Mesendoderm (in vitro differentiated cells): ENCODE results near the gene SSB.
"Not testable (repeated sequence)": the region's sequence is repeated elsewhere in the genome, so short reads cannot be mapped to it uniquely, and the experiment has no call there.

Experiments used
- DNase-seq: peaks from one replicate; pipeline ENCODE4 v3.0.0; 2013
- H2AK5ac ChIP-seq: 2 replicates; pipeline ENCODE4 v1.6.1; 2013; ENCODE audit warnings: low read length, inconsistent platforms
- H2BK120ac ChIP-seq: 2 replicates; pipeline ENCODE4 v1.6.1; 2013; ENCODE audit warnings: low read depth, mild to moderate bottlenecking, low read length, moderate library complexity, mixed read lengths
- H2BK15ac ChIP-seq: replicated peaks from 2 replicates; pipeline ENCODE4 v1.6.1; 2013; ENCODE audit warnings: low read depth, mild to moderate bottlenecking, moderate library complexity
- H2BK5ac ChIP-seq: 2 replicates; pipeline ENCODE4 v1.6.1; 2013; ENCODE audit warnings: low read length, inconsistent platforms
- H3K18ac ChIP-seq: 2 replicates; pipeline ENCODE4 v1.6.1; 2013; ENCODE audit warnings: mild to moderate bottlenecking, low read length, mixed read lengths
- H3K23ac ChIP-seq: one replicate; pipeline ENCODE4 v1.6.1; 2013; ENCODE audit warnings: low read length
- H3K27ac ChIP-seq: 2 replicates; pipeline ENCODE4 v1.5.1; 2013; ENCODE audit warnings: low read depth, mild to moderate bottlenecking, inconsistent platforms, low read length, moderate library complexity
- H3K27me3 ChIP-seq: 2 replicates; pipeline ENCODE4 v1.6.1; 2013; ENCODE audit warnings: low read length, control low read depth, mild to moderate bottlenecking, inconsistent platforms; ENCODE audit not compliant: insufficient read depth, poor library complexity
- H3K36me3 ChIP-seq: 2 replicates; pipeline ENCODE4 v1.6.1; 2013; ENCODE audit warnings: low read length, inconsistent platforms; ENCODE audit not compliant: control insufficient read depth, insufficient read depth
- H3K4ac ChIP-seq: one replicate; pipeline ENCODE4 v1.6.1; 2013; ENCODE audit warnings: low read depth, mild to moderate bottlenecking, low read length, moderate library complexity
- H3K4me1 ChIP-seq: 2 replicates; pipeline ENCODE4 v1.6.1; 2013; ENCODE audit warnings: low read depth, low read length, inconsistent platforms; ENCODE audit not compliant: control insufficient read depth
- H3K4me2 ChIP-seq: 2 replicates; pipeline ENCODE4 v1.6.1; 2013; ENCODE audit warnings: low read length
- H3K4me3 ChIP-seq: 2 replicates; pipeline ENCODE4 v1.5.1; 2013; ENCODE audit warnings: mild to moderate bottlenecking, low read length
- H3K56ac ChIP-seq: one replicate; pipeline ENCODE4 v1.6.1; 2013; ENCODE audit warnings: low read length
- H3K79me1 ChIP-seq: 2 replicates; pipeline ENCODE4 v1.6.1; 2013; ENCODE audit warnings: low read length, inconsistent platforms
- H3K79me2 ChIP-seq: 2 replicates; pipeline ENCODE4 v1.6.1; 2013; ENCODE audit warnings: mild to moderate bottlenecking, low read length; ENCODE audit not compliant: control insufficient read depth, insufficient read depth
- H3K9ac ChIP-seq: 2 replicates; pipeline ENCODE4 v1.6.1; 2013; ENCODE audit warnings: low read length, inconsistent platforms
- H4K5ac ChIP-seq: one replicate; pipeline ENCODE4 v1.6.1; 2013; ENCODE audit warnings: low read length
- H4K8ac ChIP-seq: one replicate; pipeline ENCODE4 v1.6.1; 2013; ENCODE audit warnings: low read depth, mild to moderate bottlenecking, control low read depth, low read length, moderate library complexity
- WGBS: extraction: QIAGEN DNeasy Blood & Tissue Kit; methylation state at CpG from one replicate; pipeline ENCODE4 v1.1.7; 2013; ENCODE audit warnings: low lambda C conversion rate, missing lambda C conversion rate; ENCODE audit not compliant: insufficient coverage; ENCODE audit errors: extremely low coverage; 5-methylcytosine and 5-hydroxymethylcytosine counted together

SSB gene

DNA sequence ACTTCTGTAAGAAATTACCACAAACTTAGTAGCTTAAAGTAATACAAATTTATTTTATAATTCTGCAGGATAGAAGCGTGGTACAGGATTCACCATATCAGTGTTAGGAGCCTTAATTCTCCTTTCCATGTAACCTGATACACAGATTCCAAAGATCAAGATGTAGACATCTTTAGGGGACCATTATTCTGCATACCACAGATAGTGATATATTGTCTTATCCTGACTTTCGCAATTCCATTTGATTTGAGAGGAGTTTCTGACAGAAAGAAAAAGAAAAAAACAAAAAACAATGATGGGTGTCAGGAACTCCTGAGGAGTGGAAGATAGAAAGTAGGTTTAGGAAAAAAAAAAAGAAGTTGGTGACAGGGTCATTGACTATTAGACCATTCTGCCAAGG, 40.9 kb upstream of the SSB start:
- H2BK120ac ChIP-seq = no peak overlapping the region

DNA sequence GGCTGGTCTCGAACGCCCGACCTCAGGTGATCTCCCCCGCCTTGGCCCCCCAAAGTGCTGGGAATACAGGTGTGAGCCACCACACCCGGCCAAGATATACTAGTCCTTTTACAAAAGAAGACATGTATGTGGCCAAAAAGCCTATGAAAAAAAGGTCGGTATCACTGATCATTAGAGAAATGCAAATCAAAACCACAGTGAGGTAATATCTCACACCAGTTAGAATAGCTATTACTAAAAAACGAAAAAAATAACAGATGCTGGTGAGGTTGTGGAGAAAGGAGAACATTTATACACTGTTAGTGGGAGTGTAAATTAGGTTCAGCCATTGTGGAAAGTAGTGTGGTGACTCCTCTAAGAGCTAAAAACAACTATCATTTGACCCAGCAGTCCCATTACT, 38.7 kb upstream of the SSB start:
- no peak overlapping the region for H3K27ac ChIP-seq
- no peak overlapping the region for H3K9ac ChIP-seq
- no peaks in the 10 kb centered on the region for H3K36me3 ChIP-seq
- H3K79me1 ChIP-seq = no peaks in the 10 kb centered on the region
- H3K4me1 ChIP-seq = no peaks in the 10 kb centered on the region
- no peak for DNase-seq
- no peak overlapping the region for H3K23ac ChIP-seq
- WGBS = no CpG with 5 or more reads among the region's 7 CpGs
- no peak overlapping the region for H3K4me2 ChIP-seq
- H2BK5ac ChIP-seq = no peak overlapping the region
- H3K4me3 ChIP-seq = no peak overlapping the region
- no peak overlapping the region for H4K5ac ChIP-seq
- no peaks in the 10 kb centered on the region for H3K27me3 ChIP-seq
- H2BK120ac ChIP-seq = no peak overlapping the region
- H3K79me2 ChIP-seq = no peaks in the 10 kb centered on the region
- no peak overlapping the region for H3K56ac ChIP-seq
- no peak overlapping the region for H2AK5ac ChIP-seq
- no peak overlapping the region for H3K18ac ChIP-seq
- no peak overlapping the region for H2BK15ac ChIP-seq
- no peak overlapping the region for H4K8ac ChIP-seq
- H3K4ac ChIP-seq = no peak overlapping the region

More for the DNA sequence above, 40.9 kb upstream of the SSB start:
- H2BK15ac ChIP-seq = no peak overlapping the region
- no peak overlapping the region for H3K23ac ChIP-seq
- H3K4me3 ChIP-seq = no peak overlapping the region
- H4K5ac ChIP-seq = no peak overlapping the region
- no peak overlapping the region for H3K4ac ChIP-seq
- no peak overlapping the region for H3K4me2 ChIP-seq
- DNase-seq = peak; percentile 39
- no peak overlapping the region for H2AK5ac ChIP-seq
- WGBS = no CpG with 5 or more reads among the region's 2 CpGs
- no peak overlapping the region for H4K8ac ChIP-seq
- H3K4me1 ChIP-seq = no peaks in the 10 kb centered on the region
- no peaks in the 10 kb centered on the region for H3K79me1 ChIP-seq
- no peaks in the 10 kb centered on the region for H3K79me2 ChIP-seq
- no peak overlapping the region for H3K9ac ChIP-seq
- H3K27ac ChIP-seq = no peak overlapping the region
- no peak overlapping the region for H3K56ac ChIP-seq
- H2BK5ac ChIP-seq = no peak overlapping the region
- H3K36me3 ChIP-seq = no peaks in the 10 kb centered on the region
- no peak overlapping the region for H3K18ac ChIP-seq
- no peaks in the 10 kb centered on the region for H3K27me3 ChIP-seq

DNA sequence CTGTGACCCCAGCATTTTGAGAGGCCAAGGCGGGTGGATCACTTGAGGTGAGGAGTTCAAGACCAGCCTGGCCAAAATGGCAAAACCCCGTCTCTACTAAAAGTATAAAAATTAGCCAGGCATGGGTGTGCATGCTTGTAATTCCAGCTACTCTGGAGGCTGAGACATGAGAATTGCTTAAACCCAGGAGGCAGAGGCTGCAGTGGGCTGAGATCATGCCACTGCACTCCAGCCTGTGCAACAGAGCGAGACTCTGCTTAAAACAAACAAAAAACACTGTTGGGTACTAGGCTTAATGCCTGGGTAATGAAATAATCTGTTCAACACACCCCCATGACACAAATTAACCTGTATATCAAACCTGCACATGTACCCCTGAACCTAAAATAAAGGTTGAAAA, 37.9 kb upstream of the SSB start:
- H2BK5ac ChIP-seq, H3K4ac ChIP-seq, H3K79me1 ChIP-seq, H2BK15ac ChIP-seq, H3K36me3 ChIP-seq, H3K4me1 ChIP-seq, H3K27ac ChIP-seq, H2AK5ac ChIP-seq, H3K79me2 ChIP-seq, H3K27me3 ChIP-seq, H4K5ac ChIP-seq, H3K9ac ChIP-seq, H4K8ac ChIP-seq, H2BK120ac ChIP-seq, H3K18ac ChIP-seq, DNase-seq, H3K4me2 ChIP-seq, H3K56ac ChIP-seq, H3K23ac ChIP-seq, H3K4me3 ChIP-seq: not testable (repeated sequence)
- WGBS = no CpG with 5 or more reads among the region's 3 CpGs

DNA sequence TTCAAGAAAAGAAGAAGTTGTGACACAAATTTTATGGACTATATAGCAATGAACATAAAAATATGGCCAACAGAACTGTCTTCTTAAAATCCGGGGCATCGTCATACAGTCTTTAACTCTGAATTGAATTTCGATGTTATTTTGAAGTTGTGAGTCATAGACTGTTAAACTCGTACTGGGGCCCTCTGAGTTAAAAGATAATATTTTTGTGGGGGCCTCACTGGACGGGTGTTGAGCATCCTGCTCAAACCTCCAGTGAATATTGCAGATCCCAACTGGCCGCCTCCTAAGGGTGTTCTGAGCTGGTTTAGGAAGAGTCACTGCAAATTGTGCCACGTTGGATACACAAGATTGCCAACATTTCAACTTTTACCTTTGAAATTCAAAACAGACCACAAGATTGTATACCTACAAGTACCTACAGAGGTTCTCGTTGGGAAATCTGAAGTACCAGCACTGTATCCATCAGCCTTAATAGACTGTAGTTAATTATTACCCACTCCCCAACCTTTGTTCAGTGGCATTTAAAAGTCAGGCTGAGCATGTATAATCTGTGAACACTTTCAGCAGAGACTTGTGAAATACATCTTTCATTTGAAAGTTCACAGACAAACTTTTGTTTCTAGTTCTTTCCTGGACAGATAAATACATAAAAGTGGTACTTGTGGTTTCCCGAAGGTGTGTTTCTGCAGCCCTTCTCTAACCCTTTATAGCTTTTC, 37.3 kb upstream of the SSB start:
- Histone ChIP-seq H3K4ac (no peak overlapping the region), H3K56ac (no peak overlapping the region), H2BK120ac (no peak overlapping the region), H3K4me3 (no peak overlapping the region), H3K27me3 (no peaks in the 10 kb centered on the region), H3K27ac (no peak overlapping the region), H3K79me2 (no peaks in the 10 kb centered on the region), H3K36me3 (no peaks in the 10 kb centered on the region), H3K4me2 (no peak overlapping the region), H2AK5ac (no peak overlapping the region), H3K4me1 (no peaks in the 10 kb centered on the region), H3K9ac (no peak overlapping the region), H2BK5ac (no peak overlapping the region), H3K18ac (no peak overlapping the region), H3K23ac (no peak overlapping the region), H4K8ac (no peak overlapping the region), H2BK15ac (no peak overlapping the region), H4K5ac (no peak overlapping the region), H3K79me1 (no peaks in the 10 kb centered on the region)
- WGBS = no CpG with 5 or more reads among the region's 9 CpGs
- no peak for DNase-seq

DNA sequence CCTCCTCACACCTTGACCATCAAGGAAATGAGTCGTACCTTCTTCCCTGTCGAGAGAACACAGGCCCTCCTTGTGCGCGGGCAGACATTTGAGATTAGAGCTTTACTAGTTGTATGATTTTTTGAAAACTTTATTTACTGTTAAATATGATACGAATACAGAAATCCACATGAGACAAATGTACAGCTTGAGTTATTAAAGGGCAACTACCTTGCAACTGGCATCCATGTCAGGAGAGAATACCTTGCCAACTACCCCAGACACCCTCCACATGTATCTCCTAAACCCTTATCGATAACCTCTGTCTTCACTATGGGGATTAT, 36.7 kb upstream of the SSB start:
- no peak overlapping the region for H4K5ac ChIP-seq
- DNase-seq = no peak
- no peak overlapping the region for H4K8ac ChIP-seq
- H3K4ac ChIP-seq = no peak overlapping the region
- H3K27me3 ChIP-seq = no peaks in the 10 kb centered on the region
- no peak overlapping the region for H3K27ac ChIP-seq
- H3K79me2 ChIP-seq = no peaks in the 10 kb centered on the region
- H3K4me2 ChIP-seq = no peak overlapping the region
- no peak overlapping the region for H2BK15ac ChIP-seq
- H3K4me1 ChIP-seq = no peaks in the 10 kb centered on the region
- H3K23ac ChIP-seq = no peak overlapping the region
- H3K4me3 ChIP-seq = no peak overlapping the region
- H3K18ac ChIP-seq = no peak overlapping the region
- no peaks in the 10 kb centered on the region for H3K36me3 ChIP-seq
- H3K9ac ChIP-seq = no peak overlapping the region
- H2BK120ac ChIP-seq = no peak overlapping the region
- no peak overlapping the region for H2AK5ac ChIP-seq
- no CpG with 5 or more reads among the region's 6 CpGs for WGBS
- H3K79me1 ChIP-seq = no peaks in the 10 kb centered on the region
- H2BK5ac ChIP-seq = no peak overlapping the region
- no peak overlapping the region for H3K56ac ChIP-seq

DNA sequence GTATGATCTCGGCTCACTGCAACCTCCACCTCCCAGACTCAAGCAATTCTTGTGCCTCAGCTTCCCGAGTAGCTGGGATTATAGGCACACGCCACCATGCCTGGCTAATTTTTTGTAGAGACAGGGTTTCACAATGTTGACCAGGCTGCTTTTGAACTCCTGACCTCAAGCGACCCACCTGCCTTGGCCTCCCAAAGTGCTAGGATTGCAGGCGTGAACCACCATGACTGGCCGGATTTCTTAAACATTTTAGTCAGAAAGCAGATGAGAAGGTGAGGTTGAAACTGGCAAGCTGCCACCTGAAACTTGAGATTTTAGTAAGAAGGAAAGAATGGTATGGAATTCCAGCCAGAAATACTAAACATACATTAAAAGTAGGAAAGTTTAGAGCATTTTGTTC, 33.1 kb upstream of the SSB start:
- Histone ChIP-seq H2BK15ac (no peak overlapping the region), H3K4me1 (no peaks in the 10 kb centered on the region), H3K36me3 (no peaks in the 10 kb centered on the region), H3K79me2 (no peaks in the 10 kb centered on the region), H3K4ac (no peak overlapping the region), H3K56ac (no peak overlapping the region), H2AK5ac (no peak overlapping the region), H4K5ac (no peak overlapping the region), H3K4me3 (no peak overlapping the region), H3K27me3 (no peaks in the 10 kb centered on the region), H3K4me2 (no peak overlapping the region), H3K79me1 (no peaks in the 10 kb centered on the region), H3K27ac (no peak overlapping the region), H3K9ac (no peak overlapping the region), H2BK120ac (no peak overlapping the region), H3K23ac (no peak overlapping the region), H3K18ac (no peak overlapping the region), H2BK5ac (no peak overlapping the region), H4K8ac (no peak overlapping the region)
- no peak for DNase-seq
- WGBS = no CpG with 5 or more reads among the region's 6 CpGs
